ENCODE measurements around the gene GAPVD1. TPM values are rescaled to one million over a fixed set of nuclear protein-coding genes. Genes with fewer than 3 reads are reported as not detected.

Gene GAPVD1
- total and polyA plus RNA-seq, 2 of the 13 experiments (the other 11 are each of a cell fraction or from before 2014, with no cell fraction given): 11.1 to 33.2 TPM

DNA sequence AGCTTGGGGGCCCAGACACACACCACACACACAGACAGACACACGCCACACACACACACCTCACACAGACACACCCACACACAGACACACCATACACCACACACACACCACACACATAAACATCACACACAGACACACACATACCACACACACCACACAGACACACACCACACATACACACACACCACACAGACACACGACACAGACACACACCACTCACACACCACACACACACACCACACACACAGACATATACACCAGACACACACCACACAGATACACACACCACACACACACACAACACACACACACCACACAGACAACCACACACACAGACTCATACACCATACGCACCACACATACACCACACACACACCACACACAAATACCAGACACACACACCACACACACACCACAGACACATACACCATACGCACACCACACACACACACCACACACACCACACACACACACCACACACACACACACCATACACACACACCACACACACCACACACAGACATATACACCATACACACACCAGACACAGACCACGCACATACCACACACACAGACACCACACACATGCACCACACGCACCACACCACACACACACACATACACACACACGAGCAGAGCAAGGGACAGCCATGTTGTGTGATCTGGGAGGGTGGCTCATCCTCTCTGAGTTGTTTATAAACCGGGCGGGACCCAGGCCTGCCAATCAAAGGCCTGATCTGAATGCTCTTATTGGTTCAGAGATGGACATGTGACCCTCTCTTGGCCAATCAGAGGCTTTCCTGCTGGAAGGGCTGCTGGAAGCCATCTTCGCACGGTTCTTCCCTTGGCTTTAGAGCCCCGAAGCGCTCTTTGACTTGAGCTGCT lies 148.3 kb downstream of the GAPVD1 start (continued):
- TF ChIP-seq MIXL1 (CRISPR knock-in tag; IDR thresholded peaks at IDR 0.05) (no peak), ZBTB3 (CRISPR knock-in tag; IDR thresholded peaks at IDR 0.05; ENCODE audit: borderline replicate concordance, low read depth) (no peak), PCBP1 (IDR thresholded peaks at IDR 0.05; ENCODE audit: borderline replicate concordance, low read depth, low read length) (no peak), SALL1 (CRISPR knock-in tag; IDR thresholded peaks at IDR 0.05) (no peak), YY1 (IDR thresholded peaks at IDR 0.05; ENCODE audit: insufficient read depth, insufficient replicate concordance, low read depth, low read length) (peak; percentile 58), CHD4 (IDR thresholded peaks at IDR 0.05; ENCODE audit: borderline replicate concordance, low read length) (no peak), KLF13 (CRISPR knock-in tag; IDR thresholded peaks at IDR 0.05) (no peak), REPIN1 (CRISPR knock-in tag; IDR thresholded peaks at IDR 0.05; ENCODE audit: borderline replicate concordance, low read depth) (no peak), IKZF1 (IDR thresholded peaks at IDR 0.05) (no peak), YEATS2 (CRISPR knock-in tag; IDR thresholded peaks at IDR 0.05; ENCODE audit: borderline replicate concordance) (no peak), SALL2 (CRISPR knock-in tag; IDR thresholded peaks at IDR 0.05) (no peak), GFI1 (CRISPR knock-in tag; IDR thresholded peaks at IDR 0.05; ENCODE audit: borderline replicate concordance) (no peak), NRL (CRISPR knock-in tag; IDR thresholded peaks at IDR 0.05; ENCODE audit: borderline replicate concordance) (no peak), ZNF292 (CRISPR knock-in tag; IDR thresholded peaks at IDR 0.05; ENCODE audit: borderline replicate concordance, low read depth) (no peak), XRCC5 (optimal IDR thresholded peaks at IDR 0.05; ENCODE audit: low read length) (no peak), ZNF264 (CRISPR knock-in tag; IDR thresholded peaks at IDR 0.05) (no peak), TCF7 (IDR thresholded peaks at IDR 0.05; ENCODE audit: low read depth) (no peak), POLR2G (IDR thresholded peaks at IDR 0.05; ENCODE audit: low read depth, low read length) (no peak)
- TF ChIP-seq, protein P1, sequence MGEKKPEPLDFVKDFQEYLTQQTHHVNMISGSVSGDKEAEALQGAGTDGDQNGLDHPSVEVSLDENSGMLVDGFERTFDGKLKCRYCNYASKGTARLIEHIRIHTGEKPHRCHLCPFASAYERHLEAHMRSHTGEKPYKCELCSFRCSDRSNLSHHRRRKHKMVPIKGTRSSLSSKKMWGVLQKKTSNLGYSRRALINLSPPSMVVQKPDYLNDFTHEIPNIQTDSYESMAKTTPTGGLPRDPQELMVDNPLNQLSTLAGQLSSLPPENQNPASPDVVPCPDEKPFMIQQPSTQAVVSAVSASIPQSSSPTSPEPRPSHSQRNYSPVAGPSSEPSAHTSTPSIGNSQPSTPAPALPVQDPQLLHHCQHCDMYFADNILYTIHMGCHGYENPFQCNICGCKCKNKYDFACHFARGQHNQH (CRISPR knock-in tag; IDR thresholded peaks at IDR 0.05): no peak
- TF ChIP-seq, protein P2, sequence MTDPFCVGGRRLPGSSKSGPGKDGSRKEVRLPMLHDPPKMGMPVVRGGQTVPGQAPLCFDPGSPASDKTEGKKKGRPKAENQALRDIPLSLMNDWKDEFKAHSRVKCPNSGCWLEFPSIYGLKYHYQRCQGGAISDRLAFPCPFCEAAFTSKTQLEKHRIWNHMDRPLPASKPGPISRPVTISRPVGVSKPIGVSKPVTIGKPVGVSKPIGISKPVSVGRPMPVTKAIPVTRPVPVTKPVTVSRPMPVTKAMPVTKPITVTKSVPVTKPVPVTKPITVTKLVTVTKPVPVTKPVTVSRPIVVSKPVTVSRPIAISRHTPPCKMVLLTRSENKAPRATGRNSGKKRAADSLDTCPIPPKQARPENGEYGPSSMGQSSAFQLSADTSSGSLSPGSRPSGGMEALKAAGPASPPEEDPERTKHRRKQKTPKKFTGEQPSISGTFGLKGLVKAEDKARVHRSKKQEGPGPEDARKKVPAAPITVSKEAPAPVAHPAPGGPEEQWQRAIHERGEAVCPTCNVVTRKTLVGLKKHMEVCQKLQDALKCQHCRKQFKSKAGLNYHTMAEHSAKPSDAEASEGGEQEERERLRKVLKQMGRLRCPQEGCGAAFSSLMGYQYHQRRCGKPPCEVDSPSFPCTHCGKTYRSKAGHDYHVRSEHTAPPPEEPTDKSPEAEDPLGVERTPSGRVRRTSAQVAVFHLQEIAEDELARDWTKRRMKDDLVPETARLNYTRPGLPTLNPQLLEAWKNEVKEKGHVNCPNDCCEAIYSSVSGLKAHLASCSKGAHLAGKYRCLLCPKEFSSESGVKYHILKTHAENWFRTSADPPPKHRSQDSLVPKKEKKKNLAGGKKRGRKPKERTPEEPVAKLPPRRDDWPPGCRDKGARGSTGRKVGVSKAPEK (CRISPR knock-in tag; IDR thresholded peaks at IDR 0.05; ENCODE audit: borderline replicate concordance): no peak
- TF ChIP-seq, protein P3, sequence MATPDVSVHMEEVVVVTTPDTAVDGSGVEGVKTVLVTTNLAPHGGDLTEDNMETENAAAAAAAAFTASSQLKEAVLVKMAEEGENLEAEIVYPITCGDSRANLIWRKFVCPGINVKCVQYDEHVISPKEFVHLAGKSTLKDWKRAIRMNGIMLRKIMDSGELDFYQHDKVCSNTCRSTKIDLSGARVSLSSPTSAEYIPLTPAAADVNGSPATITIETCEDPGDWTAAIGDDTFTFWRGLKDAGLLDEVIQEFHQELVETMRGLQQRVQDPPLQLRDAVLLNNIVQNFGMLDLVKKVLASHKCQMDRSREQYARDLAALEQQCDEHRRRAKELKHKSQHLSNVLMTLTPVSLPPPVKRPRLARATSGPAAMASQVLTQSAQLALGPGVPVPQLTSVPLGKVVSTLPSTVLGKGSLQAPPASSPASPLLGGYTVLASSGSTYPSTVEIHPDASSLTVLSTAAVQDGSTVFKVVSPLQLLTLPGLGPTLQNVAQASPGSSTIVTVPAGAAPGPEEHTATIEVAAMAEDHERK (CRISPR knock-in tag; IDR thresholded peaks at IDR 0.05; ENCODE audit: low read depth): no peak
- TF ChIP-seq, protein P4, sequence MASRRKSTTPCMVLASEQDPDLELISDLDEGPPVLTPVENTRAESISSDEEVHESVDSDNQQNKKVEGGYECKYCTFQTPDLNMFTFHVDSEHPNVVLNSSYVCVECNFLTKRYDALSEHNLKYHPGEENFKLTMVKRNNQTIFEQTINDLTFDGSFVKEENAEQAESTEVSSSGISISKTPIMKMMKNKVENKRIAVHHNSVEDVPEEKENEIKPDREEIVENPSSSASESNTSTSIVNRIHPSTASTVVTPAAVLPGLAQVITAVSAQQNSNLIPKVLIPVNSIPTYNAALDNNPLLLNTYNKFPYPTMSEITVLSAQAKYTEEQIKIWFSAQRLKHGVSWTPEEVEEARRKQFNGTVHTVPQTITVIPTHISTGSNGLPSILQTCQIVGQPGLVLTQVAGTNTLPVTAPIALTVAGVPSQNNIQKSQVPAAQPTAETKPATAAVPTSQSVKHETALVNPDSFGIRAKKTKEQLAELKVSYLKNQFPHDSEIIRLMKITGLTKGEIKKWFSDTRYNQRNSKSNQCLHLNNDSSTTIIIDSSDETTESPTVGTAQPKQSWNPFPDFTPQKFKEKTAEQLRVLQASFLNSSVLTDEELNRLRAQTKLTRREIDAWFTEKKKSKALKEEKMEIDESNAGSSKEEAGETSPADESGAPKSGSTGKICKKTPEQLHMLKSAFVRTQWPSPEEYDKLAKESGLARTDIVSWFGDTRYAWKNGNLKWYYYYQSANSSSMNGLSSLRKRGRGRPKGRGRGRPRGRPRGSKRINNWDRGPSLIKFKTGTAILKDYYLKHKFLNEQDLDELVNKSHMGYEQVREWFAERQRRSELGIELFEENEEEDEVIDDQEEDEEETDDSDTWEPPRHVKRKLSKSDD (CRISPR knock-in tag; IDR thresholded peaks at IDR 0.05; ENCODE audit: low read depth): no peak
